Tibial artery (tissue), 4 donors: ENCODE data around the gene CRYGN.

Experiments
- DNase-seq, 2 donors: peaks; one replicate each; pipeline ENCODE4 v3.0.0-alpha.2; 2019
- H3K27ac ChIP-seq, 2 donors: fragments of 200-600 bp; sonication (generic) in 1 of 2; 1 replicate in 1 of 2; 2 replicates in 1 of 2; pipeline ENCODE4 v1.5.1; 2018 to 2019; ENCODE audit warnings: mild to moderate bottlenecking in 1 of 2
- H3K27me3 ChIP-seq, 2 donors: fragments of 200-600 bp; sonication (generic) in 1 of 2; one replicate each; pipeline versions ENCODE4 v1.5.1 to v1.6.0; 2016 to 2019
- H3K36me3 ChIP-seq, 3 donors: fragments of 200-600 bp; sonication (generic) in 2 of 3; one replicate each; pipeline ENCODE4 v1.5.1; 2016 to 2019; ENCODE audit warnings: mild to moderate bottlenecking in 2 of 3
- H3K4me1 ChIP-seq, 4 donors: fragments of 200-600 bp; sonication (generic) in 2 of 4; 1 replicate in 3 of 4; 2 replicates in 1 of 4; pipeline ENCODE4 v1.5.1; 2016 to 2019
- H3K4me3 ChIP-seq, 2 donors: fragments of 200-600 bp; sonication (generic) in 1 of 2; 1 replicate in 1 of 2; 2 replicates in 1 of 2; pipeline ENCODE4 v1.5.1; 2018 to 2019; ENCODE audit warnings: mild to moderate bottlenecking in 2 of 2
- H3K9me3 ChIP-seq, 3 donors: fragments of 200-600 bp; sonication (generic) in 1 of 3; one replicate each; pipeline ENCODE4 v1.5.1; 2016 to 2019
- CTCF ChIP-seq, 2 experiments: fragments of 200-600 bp in 1 of 2; fragments of 450-650 bp in 1 of 2; IDR thresholded peaks; one replicate each; pipeline ENCODE4 v1.5.1; 2017 to 2019; ENCODE audit warnings: antibody characterized with exemption in 2 of 2, mild to moderate bottlenecking in 1 of 2, moderate library complexity in 1 of 2
- intact Hi-C: fragments of 100-400 bp; cut with DNase I; formaldehyde crosslinking; loops from one replicate; pipeline ENCODE4 v1.15.0; 2023; ENCODE audit warnings: low total_unique reads

Gene CRYGN

DNA sequence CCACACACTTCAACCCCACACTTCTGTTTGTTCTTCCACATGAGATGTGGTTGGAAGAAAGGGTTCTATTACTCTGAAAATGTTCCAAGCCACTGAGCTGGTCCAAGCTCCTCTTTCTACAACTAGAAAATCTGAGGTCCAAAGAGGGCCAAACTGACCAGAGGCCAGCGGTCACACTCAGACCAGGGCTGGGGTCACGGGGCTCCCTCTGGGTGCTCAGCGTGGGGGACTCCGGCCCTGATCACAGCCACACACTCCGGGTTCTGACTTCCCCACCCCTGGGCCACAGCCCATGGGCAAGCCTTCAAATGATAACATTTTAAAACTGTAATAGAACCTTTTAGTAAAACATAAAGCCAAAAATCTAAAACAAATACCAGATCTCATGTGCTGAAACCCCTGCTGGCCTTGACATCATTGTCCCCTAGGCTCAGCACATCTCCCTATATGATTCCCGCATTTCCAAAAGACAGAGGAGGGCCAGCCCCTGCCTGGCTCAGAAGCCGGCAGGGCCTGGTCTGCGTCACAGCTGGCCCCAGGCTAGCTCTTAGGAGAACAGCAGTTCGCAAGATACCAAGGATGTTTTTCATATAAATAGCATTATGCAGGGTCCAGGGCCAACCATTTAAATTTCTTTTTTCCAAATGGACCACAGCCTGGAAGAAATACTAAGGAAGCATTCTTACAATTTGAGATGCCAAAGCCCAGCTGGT, 3.3 kb downstream of the CRYGN start:
- Histone ChIP-seq H3K4me1 (peaks cover 0 to 66% (median 53%) of the 10 kb centered on the region in 4 donors), H3K9me3 (no peaks in the 10 kb centered on the region), H3K36me3 (no peaks in the 10 kb centered on the region), H3K27me3 (no peaks in the 10 kb centered on the region), H3K27ac (peak overlapping the region; percentile 79 to 88), H3K4me3 (no peak overlapping the region)
- intact Hi-C loops, result no loop called here
- peak; percentile 68 to 84 for DNase-seq
- no peak for TF ChIP-seq CTCF (IDR thresholded peaks at IDR 0.05)

- H3K9me3 ChIP-seq, result no peaks in the 10 kb centered on the region
- H3K27me3 ChIP-seq, result no peaks in the 10 kb centered on the region
- no peaks in the 10 kb centered on the region for H3K36me3 ChIP-seq
- no peak for DNase-seq
- intact Hi-C loops, result no loop called here
- peaks cover 0 to 59% (median 47%) of the 10 kb centered on the region in 4 donors for H3K4me1 ChIP-seq
- no peak overlapping the region for H3K4me3 ChIP-seq
- TF ChIP-seq CTCF (IDR thresholded peaks at IDR 0.05), result no peak
- H3K27ac ChIP-seq, result peak overlapping the region; percentile 79 to 88
These were observed 4.0 kb downstream of the CRYGN start for GRCh38 chr7:151435971-151436370.

- DNase-seq, result peak in 1 of 2 donors; percentile 73
- H3K27ac ChIP-seq, result peak overlapping the region; percentile 79 to 88
These were observed 4.6 kb downstream of the CRYGN start for GRCh38 chr7:151435103-151435916.

GRCh38 chr7:151434549-151434948, 5.4 kb downstream of the CRYGN start:
- H3K27ac ChIP-seq, result peak overlapping the region; percentile 79 to 88
- intact Hi-C loops, result no loop called here
- peaks cover 0 to 56% (median 40%) of the 10 kb centered on the region in 4 donors for H3K4me1 ChIP-seq
- no peaks in the 10 kb centered on the region for H3K27me3 ChIP-seq
- no peak for DNase-seq
- no peak for TF ChIP-seq CTCF (IDR thresholded peaks at IDR 0.05)
- H3K36me3 ChIP-seq, result no peaks in the 10 kb centered on the region
- no peak overlapping the region for H3K4me3 ChIP-seq
- no peaks in the 10 kb centered on the region for H3K9me3 ChIP-seq

More at GRCh38 chr7:151435103-151435916, 4.6 kb downstream of the CRYGN start:
- H3K4me1 ChIP-seq, result peaks cover 0 to 56% (median 41%) of the 10 kb centered on the region in 4 donors
- no peaks in the 10 kb centered on the region for H3K9me3 ChIP-seq
- H3K36me3 ChIP-seq, result no peaks in the 10 kb centered on the region
- intact Hi-C loops, result no loop called here
- no peaks in the 10 kb centered on the region for H3K27me3 ChIP-seq
- no peak overlapping the region for H3K4me3 ChIP-seq
- no peak for TF ChIP-seq CTCF (IDR thresholded peaks at IDR 0.05)

- TF ChIP-seq CTCF (IDR thresholded peaks at IDR 0.05), result no peak
- Histone ChIP-seq H3K36me3 (no peaks in the 10 kb centered on the region), H3K27me3 (no peaks in the 10 kb centered on the region), H3K9me3 (no peaks in the 10 kb centered on the region), H3K4me1 (peaks cover 0 to 61% (median 46%) of the 10 kb centered on the region in 4 donors), H3K4me3 (no peak overlapping the region), H3K27ac (no peak overlapping the region)
- DNase-seq, result no peak
- intact Hi-C loops, result no loop called here
These were observed 6.1 kb downstream of the CRYGN start for GRCh38 chr7:151433721-151434400.
